GM19025 (cell line): Measurements from ENCODE around the gene GPR37L1.
"Not testable (repeated sequence)": the region's sequence is repeated elsewhere in the genome, so short reads cannot be mapped to it uniquely, and the experiment has no call there.

Experiments
- ATAC-seq: cut with Tn5 transposase; IDR thresholded peaks from one replicate; pipeline ENCODE4 v1.9.1; 2021; ENCODE audit warnings: mild to moderate bottlenecking, low read depth, moderate library complexity; ENCODE audit not compliant: unreplicated experiment

GPR37L1 gene

DNA sequence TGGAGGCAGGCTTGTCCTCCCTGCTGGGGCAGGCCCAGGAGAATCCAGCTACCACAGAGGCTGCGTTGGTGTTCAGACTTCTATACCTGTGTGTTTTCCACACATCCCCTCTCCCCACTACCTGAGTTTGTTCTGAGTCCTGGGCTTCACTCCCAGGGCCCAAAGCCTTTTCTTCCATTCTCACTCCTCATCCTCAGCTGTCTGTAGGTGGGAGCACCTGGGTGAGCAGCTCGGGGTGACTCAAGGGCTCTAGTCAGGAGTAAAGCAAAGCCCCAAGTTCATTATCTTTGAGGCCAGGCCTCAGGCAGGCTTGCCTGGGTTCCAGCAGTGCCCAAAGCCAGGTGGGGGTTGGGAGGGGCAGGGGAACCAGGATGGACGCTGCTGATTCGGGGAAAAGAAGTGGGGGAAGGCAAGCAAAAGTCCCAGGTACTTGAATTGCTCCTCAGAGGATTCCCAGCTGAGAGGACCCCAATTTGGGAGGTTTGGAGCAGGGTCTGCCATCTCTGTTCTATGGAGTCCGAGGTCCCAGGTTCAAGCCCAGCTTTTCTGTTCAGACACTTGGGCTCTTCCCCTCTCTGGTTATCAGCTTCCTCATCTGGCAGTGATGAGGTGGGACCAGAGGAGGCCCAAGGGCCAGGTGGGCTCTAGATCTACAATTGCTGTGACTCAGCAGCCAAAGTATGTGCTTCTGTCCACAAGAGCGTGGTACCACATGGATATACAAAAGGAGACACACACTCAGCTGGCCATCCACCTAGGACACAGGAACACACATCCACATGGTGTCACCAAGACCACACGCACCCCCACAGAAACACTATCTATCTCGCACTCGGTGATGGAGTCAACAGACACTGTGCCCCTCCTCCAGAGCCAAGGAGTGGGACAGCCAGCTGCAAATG lies 43.5 kb downstream of the GPR37L1 start:
- ATAC-seq = no peak

DNA sequence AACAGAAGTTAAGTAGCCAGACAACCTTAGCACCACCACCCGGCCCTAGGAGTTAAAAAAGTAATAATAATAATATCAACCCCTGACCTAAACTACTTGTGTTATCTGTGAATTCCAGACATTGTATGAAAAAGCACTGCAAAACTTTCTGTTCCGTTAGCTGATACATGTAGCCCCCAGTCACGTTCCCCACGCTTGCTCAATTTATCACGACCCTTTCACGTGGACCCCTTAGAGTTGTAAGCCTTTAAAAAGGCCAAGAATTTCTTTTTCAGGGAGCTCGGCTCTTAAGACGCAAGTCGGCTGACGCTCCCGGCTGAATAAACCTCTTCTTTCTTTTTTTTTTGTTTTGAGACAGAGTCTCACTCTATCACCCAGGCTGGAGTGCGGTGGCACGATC lies 44.3 kb downstream of the GPR37L1 start:
- not testable (repeated sequence) for ATAC-seq

DNA sequence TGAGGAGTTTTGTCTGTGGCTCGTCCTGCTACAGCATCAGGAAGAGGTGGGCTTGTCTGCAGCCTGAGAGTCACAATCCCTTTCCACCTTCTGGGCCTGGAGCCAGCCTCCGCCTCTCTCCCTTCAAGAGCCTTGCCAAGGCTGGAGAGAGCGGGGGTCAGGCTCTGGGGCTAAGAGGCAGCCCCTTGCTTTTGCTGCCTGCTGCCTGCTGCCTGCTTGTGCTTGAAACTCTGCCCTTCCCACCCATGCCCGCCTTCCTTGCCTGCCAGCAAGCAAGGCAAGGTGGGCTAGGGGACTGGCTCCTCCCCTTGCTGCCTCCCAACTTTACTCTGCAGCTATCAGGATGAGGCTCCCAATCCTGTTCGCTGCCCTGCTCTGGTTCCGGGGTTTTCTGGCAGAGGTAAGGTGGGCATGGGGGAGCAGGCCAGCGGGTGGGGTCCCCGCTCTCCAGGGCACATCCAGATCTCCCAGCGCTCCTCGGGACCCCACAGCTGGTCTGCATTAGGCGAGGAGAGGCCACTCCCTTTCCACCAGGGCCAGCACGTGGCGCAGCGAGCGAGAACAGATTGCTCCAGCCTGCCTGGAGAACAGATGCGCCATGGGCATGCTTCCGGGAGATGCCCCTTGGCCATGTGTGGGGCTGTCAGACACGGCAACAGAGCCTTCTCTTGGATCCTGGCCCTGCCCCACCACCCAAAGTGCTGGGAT lies 45.1 kb downstream of the GPR37L1 start:
- ATAC-seq = no peak

DNA sequence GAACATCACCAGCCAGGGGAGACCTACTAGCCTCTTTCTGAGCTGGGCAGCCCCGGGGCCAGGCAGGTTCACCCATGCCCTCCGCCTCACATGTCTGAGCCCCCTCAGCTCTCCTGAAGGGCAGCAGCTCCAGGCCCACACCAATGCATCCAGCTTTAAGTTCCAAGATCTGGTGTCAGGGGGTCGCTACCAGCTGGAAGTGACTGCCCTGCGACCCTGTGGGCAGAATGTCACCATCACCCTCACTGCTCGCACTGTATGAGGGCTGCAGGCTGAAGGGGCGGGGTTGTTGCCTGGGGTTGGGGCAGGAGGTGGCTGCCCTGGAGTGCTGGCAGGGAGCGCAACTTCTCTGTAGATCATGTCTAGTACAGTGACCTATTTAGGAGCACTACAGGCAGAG lies 46.1 kb downstream of the GPR37L1 start:
- ATAC-seq = no peak

DNA sequence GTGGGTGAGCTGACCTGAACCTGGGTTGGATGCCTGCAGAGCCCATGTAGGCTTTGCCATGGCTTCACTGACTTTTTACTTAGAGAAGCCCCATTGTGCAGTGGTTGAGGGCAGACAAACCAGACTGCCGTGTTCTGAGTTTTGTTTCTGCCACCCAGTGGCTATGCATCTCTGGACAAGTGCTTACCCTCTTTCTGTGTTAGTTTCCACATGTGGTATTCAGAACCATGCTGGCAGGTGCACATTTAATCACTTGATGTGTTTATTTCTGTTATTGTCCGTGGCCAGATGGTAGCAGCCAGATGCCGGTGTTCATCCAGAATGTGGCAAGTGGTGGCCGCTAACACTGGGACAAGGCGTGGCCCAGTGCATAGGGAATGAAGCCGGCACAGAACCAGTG lies 48.0 kb downstream of the GPR37L1 start:
- no peak for ATAC-seq

DNA sequence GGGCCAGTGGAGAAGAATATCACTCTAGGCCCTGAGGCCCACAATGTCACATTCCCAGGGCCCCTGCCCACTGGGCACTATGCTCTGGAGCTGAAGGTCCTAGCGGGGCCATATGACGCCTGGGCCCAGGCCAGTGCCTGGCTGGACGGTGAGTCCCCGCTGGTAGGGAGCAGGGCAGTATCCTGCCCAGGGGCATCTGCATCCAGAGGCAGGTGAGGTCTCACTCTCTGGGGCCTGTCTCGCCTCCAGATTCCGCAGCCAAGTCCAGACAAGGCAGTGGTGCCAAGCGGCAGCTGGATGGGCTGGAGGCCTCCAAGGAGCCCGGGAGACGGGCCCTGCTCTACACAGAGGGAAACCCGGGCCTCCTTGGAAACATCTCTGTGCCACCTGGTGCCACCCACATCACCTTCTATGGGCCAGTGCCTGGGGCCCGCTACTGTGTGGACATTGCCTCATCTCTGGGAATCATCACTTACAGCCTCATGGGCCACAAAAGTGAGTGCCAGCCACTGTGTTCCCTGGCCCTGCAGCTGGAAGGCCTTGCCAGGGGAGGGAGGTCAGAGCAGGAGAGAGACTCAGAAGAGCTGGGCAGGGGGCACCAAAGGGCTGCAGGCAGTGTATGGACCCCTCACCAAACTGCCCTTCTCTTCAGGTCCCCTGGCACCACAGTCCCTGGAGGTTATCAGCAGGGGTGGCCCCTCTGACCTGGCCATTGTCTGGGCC lies 48.7 kb downstream of the GPR37L1 start:
- no peak for ATAC-seq

DNA sequence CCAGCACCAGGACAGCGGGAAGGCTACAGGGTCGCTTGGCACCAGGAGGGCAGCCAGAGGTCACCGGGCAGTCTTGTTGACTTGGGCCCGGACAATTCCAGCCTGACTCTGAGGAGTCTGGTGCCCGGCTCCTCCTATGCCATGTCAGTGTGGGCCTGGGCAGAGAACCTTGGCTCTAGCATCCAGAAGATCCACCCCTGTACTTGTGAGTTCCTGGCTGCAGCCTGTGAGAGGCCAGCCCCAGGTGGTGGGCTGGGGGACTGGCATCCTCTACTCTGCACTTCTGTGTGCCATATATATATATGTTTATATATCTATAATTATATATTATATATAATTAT lies 49.3 kb downstream of the GPR37L1 start:
- ATAC-seq = no peak

DNA sequence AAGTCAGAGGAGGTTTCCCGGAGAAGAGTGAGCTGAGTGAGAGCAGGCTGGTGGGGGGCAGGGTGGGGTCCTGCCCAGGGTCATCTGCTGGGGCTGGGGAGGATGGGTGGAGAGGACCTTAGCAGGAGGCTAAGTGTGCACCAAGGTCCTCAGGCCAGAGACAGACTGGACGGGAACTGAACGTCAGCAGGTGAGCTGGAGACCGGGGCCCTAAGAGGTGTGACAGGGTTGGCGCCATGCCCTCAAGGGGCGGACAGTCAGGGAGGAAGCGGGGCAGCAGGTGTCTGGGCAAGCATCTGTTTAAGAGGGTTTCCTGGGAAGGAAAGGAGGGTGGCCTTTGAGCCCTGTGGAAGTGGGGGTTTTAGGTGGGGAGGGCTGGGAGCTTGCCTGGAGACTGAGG lies 51.3 kb downstream of the GPR37L1 start:
- ATAC-seq = no peak

DNA sequence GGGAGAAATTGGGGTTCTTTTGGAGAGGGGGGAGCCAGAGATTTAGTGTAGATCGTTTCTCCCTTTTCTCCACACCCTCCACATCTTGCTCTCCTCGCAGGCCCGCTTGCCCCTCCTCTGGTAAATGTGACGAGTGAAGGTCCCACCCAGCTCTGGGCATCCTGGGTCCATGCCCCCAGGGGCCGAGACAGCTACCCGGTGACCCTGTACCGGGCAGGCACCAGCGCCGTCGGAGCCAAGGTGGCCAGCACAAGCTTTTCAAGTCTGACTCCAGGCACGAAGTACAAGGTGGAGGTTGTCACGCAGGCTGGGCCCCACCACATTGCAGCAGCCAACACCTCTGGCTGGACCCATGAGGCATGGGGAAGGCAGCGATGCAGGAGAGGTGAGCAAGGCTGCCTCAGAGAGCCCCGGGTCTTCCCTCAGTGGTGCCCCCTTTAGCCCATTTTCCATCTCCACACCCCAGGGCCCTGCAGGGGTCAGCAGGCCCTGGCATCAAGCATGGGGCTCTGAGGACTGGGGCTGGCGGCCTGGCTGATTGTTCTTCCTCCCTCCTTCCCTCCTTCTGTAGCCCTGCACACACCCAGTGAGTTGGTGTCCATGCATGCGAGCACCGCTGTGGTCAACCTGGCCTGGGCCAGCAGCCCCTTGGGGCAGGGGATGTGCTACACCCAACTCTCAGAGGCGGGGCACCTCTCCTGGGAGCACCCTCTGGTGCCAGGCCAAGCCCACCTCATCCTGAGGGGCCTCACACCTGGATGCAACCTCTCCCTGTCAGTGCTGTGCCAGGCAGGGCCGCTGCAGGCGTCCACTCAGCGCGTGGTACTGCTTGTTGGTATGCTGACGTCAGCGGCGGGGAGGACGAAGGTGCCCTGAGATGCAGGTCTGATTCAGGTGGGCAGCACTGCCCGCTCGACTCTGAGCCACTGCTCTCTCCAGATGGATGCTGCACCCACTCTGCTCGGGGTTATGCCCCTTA lies 54.5 kb downstream of the GPR37L1 start:
- no peak for ATAC-seq

DNA sequence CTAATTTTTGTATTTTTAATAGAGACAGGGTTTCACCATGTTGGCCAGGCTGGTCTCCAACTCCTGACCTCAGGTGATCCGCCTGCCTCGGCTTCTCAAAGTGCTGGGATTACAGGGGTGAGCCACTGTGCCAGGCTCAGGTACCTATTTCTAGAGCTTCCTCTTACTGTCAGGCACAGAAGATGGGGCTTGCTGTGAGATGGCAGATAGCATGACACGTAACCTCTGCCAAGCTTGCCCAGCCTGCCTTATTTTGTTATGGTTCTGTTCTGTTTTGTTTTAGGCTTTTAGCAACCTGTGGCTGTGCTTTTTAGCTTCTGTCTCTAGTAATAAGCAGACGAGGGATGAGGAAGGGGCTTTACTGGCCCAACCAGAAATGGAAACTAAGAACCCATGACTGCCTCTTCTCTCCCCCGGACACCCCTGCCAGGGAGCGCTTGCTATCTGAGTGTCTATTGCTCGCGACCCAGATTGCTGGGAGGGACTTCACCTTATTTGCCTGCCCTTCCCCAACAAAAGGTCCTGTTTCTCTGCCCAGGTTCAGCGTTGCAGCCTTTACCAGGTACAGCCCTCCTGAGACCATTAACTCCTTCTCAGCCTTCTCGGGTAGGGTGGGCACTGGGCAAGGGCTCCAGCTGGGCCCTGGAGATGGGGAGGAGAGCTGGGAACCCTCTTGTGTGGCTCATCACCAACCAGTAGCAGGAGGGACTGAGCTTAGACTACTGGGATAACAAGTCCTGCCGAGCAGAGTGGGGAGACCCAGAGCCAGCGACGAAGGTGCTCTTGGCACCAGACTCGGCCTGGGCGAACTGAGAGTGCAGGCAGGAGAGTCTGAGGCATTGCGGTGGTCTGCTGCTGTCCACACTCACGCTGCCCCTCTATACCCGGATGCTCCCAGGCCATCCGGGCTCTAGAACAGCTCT lies 57.4 kb downstream of the GPR37L1 start:
- ATAC-seq = no peak

DNA sequence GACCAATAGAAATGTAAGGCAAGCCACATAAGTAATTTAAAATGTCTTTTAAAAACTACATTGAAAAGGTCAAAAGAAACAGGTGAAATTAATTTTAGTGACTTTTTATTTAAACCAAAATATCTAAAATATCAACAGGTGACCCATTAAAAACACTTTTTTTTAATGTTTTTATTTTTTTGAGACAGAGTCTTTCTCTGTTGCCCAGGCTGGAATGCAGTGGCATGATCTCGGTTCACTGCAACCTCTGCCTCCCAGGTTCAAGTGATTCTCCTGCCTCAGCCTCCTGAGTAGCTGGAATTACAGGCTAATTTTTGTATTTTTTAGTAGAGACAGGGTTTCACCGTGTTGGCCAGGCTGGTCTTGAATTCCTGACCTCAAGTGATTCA lies 58.0 kb downstream of the GPR37L1 start:
- ATAC-seq = not testable (repeated sequence)

DNA sequence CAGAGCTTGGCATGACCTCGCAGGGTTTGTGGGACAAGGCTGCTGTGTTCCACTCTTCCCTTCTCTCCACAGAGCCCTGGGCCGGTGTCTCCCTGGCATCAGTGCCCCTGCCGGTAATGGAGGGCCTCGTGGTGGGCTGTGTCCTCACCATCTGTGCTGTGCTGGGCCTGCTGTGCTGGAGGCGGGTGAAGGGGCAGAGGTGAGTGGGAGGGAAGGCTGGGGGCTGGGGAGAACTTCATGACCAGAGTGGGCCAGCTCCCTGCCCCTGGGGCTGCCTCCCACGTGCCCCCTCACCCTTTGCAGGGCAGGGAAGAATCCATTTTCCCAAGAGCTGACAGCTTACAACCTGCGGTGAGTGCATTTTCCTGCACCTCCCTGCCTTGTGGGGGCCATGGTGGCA lies 58.9 kb downstream of the GPR37L1 start:
- ATAC-seq = no peak

DNA sequence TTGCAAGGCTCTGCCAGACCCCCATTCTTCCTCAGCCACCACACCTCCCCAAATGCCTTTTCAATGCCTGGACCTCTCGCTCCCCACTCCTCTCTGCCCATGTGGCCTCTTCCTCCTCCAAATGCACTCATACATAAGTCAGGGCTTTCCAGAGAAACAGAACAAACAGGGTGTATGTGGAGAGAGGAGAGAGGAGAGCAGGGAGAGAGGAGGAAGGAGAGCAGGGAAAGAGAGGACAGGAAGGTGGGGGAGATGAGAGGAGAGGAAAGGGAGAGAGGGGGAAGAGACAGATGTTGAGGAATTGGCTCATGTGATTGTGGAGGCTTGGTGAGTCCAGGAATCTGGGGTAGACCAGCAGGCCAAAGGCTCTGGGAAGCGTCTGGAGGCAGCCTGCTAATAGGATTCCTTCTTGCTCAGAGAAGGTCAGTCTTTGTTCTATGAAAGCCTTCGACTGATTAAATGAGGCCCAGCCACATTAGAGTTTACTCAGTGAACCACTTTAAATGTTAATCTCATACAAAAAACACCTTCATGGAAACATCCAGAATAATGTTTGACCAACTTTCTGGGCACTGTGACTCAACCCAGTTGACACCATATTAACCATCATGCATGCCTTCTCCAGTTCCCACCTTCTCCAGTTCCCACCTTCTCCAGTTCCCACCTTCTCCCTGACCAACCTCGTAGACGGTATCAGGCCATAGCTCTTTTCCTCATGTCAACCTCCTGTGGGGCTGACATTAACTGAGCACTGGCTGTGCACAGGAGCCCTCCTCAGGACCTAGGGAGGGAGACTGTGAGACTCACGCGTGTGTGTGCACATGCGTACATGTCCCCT lies 59.5 kb downstream of the GPR37L1 start:
- ATAC-seq = no peak
